ENCODE results near the gene MACF1.

DNA sequence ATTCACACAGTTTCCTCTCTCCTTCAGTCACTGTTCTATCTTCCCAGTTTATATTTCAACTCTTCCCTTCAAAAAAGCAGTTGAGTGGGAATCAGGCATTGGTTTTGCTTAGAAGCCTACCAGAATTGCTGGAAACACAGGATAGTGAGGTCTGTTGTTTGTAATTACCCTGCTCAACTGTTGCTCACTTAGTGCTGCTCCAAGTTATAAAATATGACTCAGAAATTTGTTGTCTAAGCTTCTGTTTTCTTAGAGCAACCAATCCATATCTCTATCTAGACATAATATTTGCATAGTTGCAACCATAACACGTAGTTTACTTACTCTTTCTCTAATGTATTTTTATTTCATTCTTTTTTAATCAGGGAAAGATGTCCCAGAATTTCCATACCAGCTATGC is 87.9 kb downstream of the MACF1 start:
- TF ChIP-seq CTCF (conservative IDR thresholded peaks at IDR 0.05) (no peak), EZH2 (IDR thresholded peaks at IDR 0.05; ENCODE audit: low read depth) (no peak)

All from PC-9 (cell line).